NCI-H526 treated with DMSO at 0.1 percent for 48 hours (cell line): ENCODE measurements around the gene TNFRSF8.
"Not testable (repeated sequence)": the region's sequence is repeated elsewhere in the genome, so short reads cannot be mapped to it uniquely, and the experiment has no call there.

Source experiments
- DNase-seq: peaks from one replicate; lab custom pipeline; 2025; lab: John Stamatoyannopoulos, UW

Gene TNFRSF8

DNA sequence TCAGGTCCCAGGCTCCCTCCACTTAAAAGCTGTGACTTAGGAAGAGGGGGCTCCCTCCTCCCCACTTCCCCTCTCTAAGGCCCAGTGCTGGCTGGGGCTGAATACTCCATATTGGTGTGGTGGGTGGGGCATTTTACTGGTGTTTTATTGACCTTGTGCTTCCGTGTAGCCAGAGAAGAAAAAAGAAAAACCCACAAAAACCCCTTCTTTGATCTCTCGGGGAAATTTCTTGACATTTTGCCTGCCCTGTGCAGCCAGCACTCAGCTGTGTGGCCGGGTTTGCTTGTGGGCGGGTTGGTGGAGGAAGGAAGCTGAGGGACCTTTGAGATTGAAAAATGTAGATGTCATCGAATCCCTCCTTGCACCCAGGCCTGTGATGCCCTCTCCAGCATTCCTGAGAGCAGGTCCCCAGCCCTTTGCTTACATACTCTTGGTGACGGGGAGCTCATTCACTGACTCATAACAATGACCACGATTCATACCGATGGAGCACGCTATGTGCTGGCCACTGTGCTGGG lies 24.8 kb downstream of the TNFRSF8 start:
- DNase-seq: no peak

DNA sequence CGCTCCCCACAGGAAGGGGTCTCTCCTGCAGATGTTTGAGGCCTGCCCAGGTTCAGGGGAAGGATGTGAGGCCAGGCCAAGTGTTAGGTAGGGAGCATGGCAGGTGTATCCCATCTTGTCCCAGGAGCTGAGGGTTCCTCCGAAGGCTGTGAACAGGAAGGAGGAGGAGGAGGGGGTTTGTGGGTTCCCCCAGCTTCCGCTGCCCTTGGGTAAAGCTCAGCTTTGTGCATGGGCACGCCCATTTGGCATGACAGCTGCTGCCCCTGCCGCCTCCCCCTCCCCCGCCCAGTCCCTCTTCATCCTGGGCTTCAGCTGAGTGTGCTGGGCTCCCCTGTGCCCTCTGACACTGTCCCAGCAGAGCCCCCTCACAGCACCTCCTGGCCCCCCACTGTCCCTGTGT lies 25.5 kb downstream of the TNFRSF8 start:
- DNase-seq: no peak

DNA sequence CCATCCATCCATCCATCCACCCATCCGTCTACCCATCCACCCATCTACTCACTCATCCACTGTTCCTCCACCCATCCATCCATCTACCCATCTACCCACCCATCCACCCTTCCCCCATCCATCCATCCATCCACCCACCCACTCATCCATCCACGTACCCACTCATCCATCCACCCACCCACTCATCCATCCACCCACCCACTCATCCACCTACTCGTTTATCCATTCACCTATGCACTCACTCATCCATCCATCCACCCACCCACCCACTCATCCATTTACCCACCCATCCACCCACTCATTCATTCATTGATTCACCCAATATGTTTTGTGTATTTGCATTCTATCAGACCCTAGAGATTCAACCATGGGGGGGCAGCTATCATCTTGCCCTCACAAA lies 27.2 kb downstream of the TNFRSF8 start:
- no peak for DNase-seq

DNA sequence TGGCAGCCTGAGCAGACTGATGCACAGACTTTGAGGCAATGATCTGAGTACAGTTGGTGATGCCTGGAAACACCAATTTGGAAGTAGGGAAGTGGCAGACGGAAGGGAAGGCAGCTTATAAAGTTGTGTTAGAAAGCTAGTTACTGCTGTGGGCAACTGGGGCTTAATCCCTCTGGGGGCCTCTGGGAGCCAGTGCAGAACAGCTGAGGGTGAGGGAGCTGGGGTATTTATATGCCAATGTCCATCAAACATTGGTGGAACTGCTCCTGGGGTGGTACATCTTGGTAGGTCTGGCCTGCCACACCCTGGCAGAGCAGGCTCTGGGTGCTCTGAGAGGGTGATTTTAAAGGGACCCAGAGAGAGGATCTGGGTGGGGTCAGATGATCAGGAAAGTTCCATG lies 28.1 kb downstream of the TNFRSF8 start:
- no peak for DNase-seq

DNA sequence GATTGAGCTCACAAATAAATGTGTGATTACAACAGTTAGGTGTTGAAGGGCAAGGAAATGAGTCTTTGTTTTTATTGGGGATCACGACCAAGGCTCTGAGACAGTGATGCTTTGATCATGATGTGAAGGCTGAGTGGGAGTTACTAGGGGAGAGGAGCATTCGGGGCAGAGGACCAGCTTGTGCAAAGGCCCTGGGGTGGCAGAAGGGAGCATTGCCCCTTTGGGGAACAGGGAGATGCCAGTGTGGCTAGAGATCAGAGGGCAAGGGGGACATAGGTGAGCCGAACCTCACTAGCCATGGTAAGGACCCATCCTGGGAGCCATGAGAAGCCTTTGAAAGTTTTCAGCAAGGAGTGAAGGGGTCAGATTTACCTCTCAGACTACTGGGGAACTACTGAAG lies 31.1 kb downstream of the TNFRSF8 start:
- no peak for DNase-seq

DNA sequence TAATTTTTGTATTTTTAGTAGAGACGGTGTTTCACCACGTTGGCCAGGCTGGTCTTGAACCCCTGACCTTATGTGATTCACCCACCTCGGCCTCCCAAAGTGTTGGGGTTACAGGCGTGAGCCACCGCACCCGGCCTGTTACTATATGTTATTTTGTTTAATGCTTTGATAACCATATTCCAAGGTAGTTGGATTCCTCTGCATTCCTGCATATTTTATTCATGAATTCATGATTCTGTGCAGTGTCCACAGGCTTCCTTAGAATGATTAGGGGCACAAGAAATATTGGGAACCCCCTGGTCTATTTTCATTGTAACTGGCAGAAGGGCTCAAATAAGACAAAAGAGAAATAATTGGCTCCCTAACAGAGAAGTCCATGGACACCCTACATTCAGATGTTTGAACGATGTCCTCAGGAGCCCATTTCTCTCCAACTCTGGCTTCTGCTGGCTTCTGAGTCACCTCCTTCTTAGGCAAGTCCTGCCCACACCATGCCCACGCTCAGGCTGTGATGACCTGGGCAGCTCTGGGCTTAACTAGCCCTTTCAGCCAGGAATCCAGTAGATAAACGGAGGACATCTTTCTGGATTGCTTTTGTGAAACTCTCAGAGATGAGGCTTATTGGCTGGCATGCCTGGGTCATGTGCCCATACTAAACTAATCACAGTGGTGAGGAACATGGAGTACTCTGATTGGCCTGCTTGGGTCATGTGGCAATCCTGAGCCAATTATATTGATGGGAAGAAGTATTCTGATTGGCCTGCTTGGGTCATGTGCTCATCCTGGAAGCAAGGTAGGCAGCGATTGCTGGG lies 32.6 kb downstream of the TNFRSF8 start:
- no peak for DNase-seq

DNA sequence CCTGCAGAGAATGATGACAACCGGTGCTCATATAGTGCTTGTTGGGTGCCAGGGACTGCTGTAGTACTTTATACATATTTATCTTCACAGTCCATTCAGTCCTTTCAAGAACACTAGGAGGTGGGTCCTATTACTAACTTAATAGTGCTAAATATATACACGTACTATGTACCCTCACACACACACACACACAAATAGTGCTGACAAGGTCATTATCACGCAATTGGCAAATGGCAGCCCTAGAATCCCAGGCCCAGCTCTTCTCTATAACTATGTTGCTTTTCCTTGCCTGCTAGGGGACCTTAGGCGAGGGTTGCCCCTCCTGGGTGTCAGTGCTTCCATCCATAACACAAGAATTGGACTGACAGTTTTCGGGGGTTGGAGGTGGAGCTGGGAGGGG lies 33.5 kb downstream of the TNFRSF8 start:
- no peak for DNase-seq

DNA sequence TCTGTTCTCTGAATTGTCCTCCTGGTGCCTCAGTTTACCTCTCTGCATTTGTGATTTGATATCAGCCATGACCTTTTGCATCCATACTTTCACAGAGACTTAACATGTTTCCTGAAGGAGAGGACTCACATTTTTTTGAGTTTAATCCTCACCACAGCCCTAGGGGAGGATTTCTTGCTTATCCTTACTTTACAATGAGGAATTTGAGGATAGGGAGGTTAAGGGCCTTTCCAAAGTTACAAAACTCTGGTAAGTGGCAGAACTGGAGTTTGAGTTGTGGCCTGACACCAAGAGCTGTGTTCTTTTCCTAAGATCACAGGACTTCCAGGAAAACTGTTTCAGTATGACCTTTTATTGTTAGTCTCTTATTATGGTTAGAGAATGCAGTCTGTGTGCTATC lies 34.2 kb downstream of the TNFRSF8 start:
- DNase-seq: no peak

DNA sequence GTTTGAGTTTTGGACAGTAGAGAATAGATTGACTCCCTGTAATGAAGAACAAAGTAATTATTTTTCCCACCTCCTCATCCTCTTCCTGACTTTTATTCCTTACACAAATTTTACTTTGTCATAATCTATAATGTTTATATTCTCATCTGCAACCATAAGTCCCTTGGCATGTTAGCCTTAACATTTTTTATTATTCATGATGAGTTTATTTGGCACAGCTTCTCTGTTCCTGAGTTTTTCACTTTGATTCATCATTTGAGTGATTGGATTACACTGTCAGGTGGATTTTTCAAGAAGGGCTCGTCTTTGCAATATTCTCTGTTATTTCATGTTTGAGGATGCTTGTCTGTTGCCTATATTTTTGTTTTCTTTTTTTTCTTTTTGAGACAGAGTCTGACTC lies 35.7 kb downstream of the TNFRSF8 start:
- no peak for DNase-seq

DNA sequence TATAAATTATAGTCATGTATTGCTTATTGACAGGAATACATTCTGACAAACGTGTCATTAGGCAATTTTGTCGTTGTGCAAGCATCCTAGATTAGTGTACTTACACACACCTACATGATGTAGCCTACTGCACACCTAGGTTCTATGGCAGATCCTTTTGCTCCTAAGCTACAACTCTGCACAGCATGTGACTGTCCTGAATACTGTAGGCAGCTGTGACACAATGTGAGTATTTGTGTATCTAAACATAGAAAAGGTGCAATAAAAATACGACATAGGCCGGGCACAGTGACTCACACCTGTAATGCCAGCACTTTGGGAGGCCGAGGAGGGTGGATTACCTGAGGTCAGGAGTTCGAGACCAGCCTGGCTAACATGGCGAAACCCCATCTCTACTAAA lies 36.5 kb downstream of the TNFRSF8 start:
- DNase-seq: no peak

DNA sequence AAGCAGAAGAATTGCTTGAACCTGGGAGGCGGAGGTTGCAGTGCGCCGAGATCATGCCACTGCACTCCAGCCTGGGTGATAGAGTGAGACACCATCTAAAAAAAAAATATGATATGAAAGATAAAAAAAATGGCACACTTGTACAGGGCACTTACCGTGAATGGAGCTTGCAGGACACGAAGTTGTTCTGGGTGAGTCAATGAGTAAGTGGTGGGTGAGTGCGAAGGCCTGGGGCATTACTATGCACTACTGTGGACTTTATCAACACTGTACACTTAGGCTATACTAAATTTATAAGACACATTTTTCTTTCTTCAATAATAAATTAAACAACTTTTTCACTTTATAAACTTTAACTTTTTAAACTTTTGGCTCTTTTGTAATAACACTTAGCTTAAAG lies 37.0 kb downstream of the TNFRSF8 start:
- DNase-seq: no peak

DNA sequence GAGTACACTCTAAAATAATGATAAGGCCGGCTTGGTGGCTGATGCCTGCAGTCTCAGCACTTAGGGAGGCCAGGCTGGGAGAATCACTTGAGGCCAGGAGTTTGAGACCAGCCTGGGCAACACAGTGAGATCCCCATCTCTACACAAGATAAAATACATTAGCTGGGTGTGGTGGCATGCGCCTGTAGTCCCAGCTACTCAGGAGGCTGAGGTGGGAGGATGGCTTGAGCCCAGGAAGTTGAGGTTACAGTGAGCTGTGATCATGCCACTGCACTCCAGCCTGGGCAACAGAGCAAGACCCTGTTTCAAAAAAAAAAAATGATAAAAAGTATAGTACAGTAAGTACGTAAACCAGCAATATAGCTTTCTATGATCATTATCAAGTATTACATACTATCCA lies 38.0 kb downstream of the TNFRSF8 start:
- not testable (repeated sequence) for DNase-seq

DNA sequence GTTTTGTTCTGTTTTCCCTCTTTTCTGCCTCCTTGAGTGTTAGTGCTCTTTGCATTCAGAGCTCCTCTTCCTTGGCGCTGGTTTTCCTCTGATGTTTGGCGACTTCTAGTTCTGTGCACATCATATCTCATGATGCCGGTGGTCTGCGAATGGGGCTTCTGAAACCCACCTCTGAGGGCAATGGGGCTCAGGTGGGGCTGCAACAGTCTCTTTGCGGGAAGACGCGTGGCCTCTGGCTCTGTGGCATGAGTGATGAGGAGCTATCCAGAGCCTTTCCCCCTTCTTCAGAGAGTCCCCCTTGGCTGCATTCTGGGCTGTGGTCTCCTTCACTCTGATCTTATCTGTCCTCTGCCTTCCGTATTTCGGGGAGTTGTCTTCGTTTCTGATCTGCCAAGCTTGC lies 39.0 kb downstream of the TNFRSF8 start:
- no peak for DNase-seq

DNA sequence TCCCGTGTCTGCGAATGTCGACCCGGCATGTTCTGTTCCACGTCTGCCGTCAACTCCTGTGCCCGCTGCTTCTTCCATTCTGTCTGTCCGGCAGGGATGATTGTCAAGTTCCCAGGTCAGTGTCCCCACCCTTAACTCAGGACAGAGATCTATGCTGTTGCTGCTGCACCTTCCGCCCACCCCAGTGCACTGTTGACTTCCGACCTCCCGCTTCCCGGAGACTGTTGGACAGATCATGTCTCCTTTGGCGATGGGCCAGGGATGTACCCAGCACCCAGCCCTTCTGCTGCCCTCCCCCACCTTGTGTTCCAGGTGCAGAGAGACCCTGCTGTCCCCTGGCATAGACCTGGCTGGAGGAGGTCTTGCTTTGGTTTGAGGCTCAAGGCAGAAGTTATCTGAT lies 41.3 kb downstream of the TNFRSF8 start:
- DNase-seq: no peak

DNA sequence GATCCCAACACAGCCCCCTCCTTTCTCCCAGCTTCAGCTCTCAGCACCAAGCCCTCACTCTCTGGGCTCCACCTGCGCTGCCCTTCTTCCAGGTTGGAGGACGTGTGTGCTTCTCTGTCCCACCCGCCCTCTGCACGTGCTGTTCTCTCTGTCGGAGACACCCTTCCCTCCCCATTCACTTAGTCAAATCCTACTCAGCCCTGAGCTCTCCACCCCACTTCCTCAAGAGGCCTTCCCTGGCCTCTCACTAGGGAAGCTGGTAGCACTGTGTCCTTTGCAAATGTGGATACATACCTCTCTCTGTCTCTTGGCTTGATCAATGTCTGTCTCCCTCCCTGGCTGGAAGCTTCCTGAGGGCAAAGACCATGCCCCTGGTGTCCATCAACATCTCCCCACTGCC lies 43.0 kb downstream of the TNFRSF8 start:
- DNase-seq: no peak

DNA sequence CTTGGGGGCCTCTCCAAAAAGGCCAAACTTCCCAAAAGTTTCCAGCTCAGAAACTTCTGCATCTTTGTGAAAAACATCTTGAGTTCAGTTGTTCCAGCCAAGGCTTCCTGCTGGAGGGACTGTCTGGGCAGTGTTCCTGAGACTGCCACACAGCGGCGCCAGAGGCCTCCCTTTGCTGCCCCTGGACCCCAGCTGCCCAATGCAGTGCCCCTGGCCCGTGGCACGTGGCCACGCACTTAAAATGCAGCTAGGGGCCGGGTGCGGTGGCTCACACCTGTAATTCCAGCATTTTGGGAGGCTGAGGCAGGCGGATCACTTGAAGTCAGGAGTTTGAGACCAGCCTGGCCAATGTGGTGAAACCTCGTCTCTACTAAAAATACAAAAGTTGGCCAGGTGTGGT lies 43.8 kb downstream of the TNFRSF8 start:
- not testable (repeated sequence) for DNase-seq

DNA sequence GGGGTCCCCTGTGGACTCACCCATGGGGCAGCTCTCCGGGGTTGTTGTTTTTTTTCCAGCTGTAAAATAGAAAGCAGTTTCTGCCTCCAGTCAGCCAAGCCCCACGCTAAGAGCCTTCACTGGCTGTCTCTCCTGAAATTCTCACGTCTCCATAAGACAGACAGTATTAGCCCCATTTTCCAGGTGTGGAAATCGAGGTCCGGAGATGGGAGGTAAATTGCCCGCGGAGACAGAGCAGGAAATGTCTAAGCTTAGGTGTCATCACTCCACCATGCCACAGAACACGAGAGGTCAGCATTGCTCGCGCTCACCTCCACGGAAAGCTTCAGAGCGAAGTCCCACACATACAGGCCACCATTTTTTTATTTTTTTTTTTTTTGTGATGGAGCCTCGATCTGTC lies 44.6 kb downstream of the TNFRSF8 start:
- no peak for DNase-seq

DNA sequence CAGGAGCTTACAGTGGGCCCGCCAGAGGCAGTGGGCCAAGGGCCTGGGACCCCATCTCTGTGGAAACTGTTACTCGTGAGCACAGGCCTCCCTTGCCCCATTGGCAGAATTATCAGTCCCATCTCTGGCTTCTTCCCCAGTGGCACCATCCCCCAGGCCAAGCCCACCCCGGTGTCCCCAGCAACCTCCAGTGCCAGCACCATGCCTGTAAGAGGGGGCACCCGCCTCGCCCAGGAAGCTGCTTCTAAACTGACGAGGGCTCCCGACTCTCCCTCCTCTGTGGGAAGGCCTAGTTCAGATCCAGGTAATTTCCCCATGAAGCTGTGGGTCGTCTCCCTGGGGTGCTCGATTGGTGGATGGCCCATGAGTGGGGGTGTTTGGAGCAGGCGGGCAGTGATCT lies 46.8 kb downstream of the TNFRSF8 start:
- DNase-seq: no peak

DNA sequence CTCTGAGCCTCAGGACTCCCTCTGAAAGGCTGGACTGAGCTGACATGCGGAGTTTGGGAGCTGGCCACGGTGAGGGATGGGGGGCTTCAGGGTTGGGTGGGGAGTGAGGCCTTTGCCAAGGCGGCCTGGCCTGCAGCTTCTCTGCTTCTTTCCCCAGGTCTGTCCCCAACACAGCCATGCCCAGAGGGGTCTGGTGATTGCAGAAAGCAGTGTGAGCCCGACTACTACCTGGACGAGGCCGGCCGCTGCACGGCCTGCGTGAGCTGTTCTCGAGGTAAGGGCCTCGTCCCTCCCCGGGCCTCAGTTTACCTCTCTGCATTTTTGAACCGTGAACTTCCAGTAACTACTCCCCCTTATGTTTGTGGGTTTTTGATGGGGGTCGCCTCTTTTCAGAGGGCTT lies 48.6 kb downstream of the TNFRSF8 start:
- DNase-seq: no peak

DNA sequence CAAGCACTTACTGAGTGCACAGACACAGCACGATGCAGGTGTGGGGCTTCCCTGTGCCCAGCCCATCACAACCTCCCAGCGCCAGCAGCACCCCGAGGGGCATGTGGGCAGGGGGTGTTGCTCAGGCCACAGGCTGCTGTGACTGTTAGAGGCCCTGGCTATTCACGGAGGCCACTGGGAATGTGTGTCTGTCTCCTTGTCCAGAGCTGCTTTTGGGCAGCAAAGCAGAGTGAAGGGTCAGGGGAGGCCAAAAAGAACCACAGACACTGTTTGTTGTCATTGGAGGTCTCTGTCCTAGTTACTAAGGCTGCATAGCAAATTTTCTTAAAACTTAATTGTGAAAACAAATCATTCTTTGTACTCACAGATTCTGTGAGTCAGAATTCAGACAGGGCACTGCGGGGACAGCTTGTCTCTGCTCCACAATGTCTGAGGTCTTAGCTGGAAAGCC lies 49.6 kb downstream of the TNFRSF8 start:
- no peak for DNase-seq

DNA sequence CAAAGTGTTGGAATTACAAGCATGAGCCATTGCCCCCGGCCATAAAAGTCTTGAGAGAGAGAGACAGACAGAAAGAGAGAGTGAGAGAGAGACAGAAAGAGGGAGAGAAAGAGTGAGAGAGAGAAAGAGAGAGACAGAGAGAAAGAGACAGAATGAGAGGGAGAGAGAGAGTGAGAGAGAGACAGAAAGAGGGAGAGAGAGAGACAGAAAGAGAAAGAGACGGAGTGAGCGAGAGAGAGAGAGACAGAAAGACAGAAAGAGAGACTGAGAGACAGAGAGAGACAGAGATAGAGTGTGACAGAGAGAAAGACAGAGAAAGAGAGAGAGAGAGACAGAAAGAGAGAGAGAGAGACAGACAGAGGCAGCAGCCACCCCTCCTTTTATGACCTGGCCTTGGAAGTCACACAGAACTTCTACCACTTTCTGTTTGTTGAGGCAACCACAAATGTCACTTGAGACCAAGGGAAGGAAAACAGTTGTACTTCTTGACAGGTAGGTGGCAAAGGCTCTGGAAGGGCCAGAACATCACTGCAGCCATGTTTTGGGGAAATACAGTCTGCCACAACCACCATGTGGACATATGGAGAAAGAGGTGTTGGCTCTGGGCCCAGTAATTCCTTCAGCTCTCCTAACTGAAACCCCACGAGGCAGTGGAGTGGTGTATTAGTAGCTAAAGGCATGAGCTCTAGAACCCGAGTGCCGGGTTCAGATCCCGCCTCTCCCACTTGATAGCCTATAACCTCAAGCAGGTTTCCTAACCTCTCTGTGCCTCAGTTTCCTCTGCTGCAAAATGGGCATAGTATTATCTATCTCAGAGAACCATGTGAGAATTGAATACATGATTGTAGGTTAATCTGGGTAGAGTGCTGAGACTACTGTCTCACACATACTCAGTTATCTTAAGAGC lies 50.6 kb downstream of the TNFRSF8 start:
- no peak for DNase-seq

DNA sequence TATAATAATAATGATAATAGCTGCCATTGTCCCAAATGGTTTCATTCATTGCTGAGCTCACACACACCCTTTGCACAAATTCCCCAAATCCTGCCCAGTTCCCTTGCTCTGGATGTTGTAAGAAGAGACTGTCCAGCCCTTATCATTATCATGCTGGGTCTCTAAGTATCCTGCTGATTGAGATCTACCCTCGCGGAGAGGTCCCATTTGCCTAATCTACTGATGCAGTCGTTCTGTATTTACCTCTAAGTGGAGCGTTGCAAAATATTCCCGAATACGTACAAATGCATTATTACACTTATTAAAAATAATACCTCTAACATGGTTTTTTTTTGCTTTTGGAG lies 51.2 kb downstream of the TNFRSF8 start:
- DNase-seq: no peak

DNA sequence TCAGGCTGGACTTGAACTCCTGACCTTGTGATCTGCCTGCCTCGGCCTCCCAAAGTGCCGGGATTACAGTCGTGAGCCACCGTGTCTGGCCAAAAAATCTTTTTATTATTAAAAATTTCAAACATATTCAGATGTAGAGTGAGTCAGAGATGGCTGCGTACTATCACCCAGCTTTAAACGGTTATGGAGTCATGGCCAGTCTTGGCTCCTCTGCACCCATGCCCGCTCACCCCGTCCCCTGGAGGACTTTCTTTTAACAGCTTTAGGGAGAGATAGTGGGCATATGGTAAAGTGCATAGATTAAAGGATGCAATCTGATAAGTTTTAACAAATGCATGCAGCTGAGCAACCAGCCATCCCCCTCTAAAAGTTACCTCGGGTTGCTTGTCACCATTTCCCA lies 51.8 kb downstream of the TNFRSF8 start:
- no peak for DNase-seq
